ENCODE measurements around the gene ALPP.
"Not testable (repeated sequence)": the region's sequence is repeated elsewhere in the genome, so short reads cannot be mapped to it uniquely, and the experiment has no call there.

Gene ALPP

GRCh38 chr2:232364806-232365594 is 13.6 kb upstream of the ALPP start:
- DNase-seq, result not testable (repeated sequence)

- no peak for DNase-seq
Measured at GRCh38 chr2:232365621-232366321, 12.8 kb upstream of the ALPP start.

- DNase-seq, result not testable (repeated sequence)
Measured at GRCh38 chr2:232366461-232366860, 12.1 kb upstream of the ALPP start.

- no peak for DNase-seq
Measured at GRCh38 chr2:232367016-232367415, 11.5 kb upstream of the ALPP start.

GRCh38 chr2:232367591-232368233 is 10.8 kb upstream of the ALPP start:
- DNase-seq, result no peak

- DNase-seq, result no peak
Measured at GRCh38 chr2:232368311-232368731, 10.2 kb upstream of the ALPP start.

- DNase-seq, result no peak
Measured at GRCh38 chr2:232369126-232369951, 9.2 kb upstream of the ALPP start.

- not testable (repeated sequence) for DNase-seq
Measured at GRCh38 chr2:232370007-232370406, 8.5 kb upstream of the ALPP start.

GRCh38 chr2:232372231-232373208 is 6.0 kb upstream of the ALPP start:
- DNase-seq, result no peak

- no peak for DNase-seq
Measured at GRCh38 chr2:232374356-232374755, 4.2 kb upstream of the ALPP start.

GRCh38 chr2:232375164-232375563 is 3.4 kb upstream of the ALPP start:
- DNase-seq, result no peak

GRCh38 chr2:232376260-232376659 is 2.3 kb upstream of the ALPP start:
- DNase-seq, result no peak

- DNase-seq, result no peak
Measured at GRCh38 chr2:232376713-232377112, 1.8 kb upstream of the ALPP start.

- DNase-seq, result no peak
Measured at GRCh38 chr2:232377319-232377718, 1.2 kb upstream of the ALPP start.

- no peak for DNase-seq
Measured at GRCh38 chr2:232377841-232378734, 463 bp upstream of the ALPP start.

- not testable (repeated sequence) for DNase-seq
Measured at GRCh38 chr2:232379610-232380590, 1.3 kb downstream of the ALPP start.

GRCh38 chr2:232381204-232382031 is 2.9 kb downstream of the ALPP start:
- DNase-seq, result peak; percentile 39

Data from stimulated activated CD4-positive, alpha-beta T cell treated with anti-CD3 and anti-CD28 coated beads, Interleukin-15, amount 100 ng/mL, for 24 hours (primary cell).